Measurements from ENCODE around the gene PNMA8B.

Gene PNMA8B

GRCh38 chr19:46466536-46467196, 29.0 kb downstream of the PNMA8B start:
- H3K4me3 ChIP-seq (ENCODE audit: low read length): no peak overlapping the region
- no peak for DNase-seq (ENCODE audit: low read depth, low spot score)

GRCh38 chr19:46463516-46463915, 32.2 kb downstream of the PNMA8B start:
- DNase-seq (ENCODE audit: low read depth, low spot score): no peak
- H3K4me3 ChIP-seq (ENCODE audit: low read length): no peak overlapping the region

- no peak for DNase-seq (ENCODE audit: low read depth, low spot score)
- no peak overlapping the region for H3K4me3 ChIP-seq (ENCODE audit: low read length)
These were observed 34.1 kb downstream of the PNMA8B start for GRCh38 chr19:46461537-46461936.

GRCh38 chr19:46460981-46461380, 34.7 kb downstream of the PNMA8B start:
- no peak overlapping the region for H3K4me3 ChIP-seq (ENCODE audit: low read length)
- no peak for DNase-seq (ENCODE audit: low read depth, low spot score)

- no peak for DNase-seq (ENCODE audit: low read depth, low spot score)
- no peak overlapping the region for H3K4me3 ChIP-seq (ENCODE audit: low read length)
These were observed 35.6 kb downstream of the PNMA8B start for GRCh38 chr19:46460055-46460454.

GRCh38 chr19:46456930-46457329, 38.7 kb downstream of the PNMA8B start:
- H3K4me3 ChIP-seq (ENCODE audit: low read length): no peak overlapping the region
- DNase-seq (ENCODE audit: low read depth, low spot score): no peak

- no peak overlapping the region for H3K4me3 ChIP-seq (ENCODE audit: low read length)
- no peak for DNase-seq (ENCODE audit: low read depth, low spot score)
These were observed 41.4 kb downstream of the PNMA8B start for GRCh38 chr19:46454244-46454643.

GRCh38 chr19:46453661-46454060, 42.0 kb downstream of the PNMA8B start:
- H3K4me3 ChIP-seq (ENCODE audit: low read length): no peak overlapping the region
- no peak for DNase-seq (ENCODE audit: low read depth, low spot score)

- H3K4me3 ChIP-seq (ENCODE audit: low read length): no peak overlapping the region
- no peak for DNase-seq (ENCODE audit: low read depth, low spot score)
These were observed 43.5 kb downstream of the PNMA8B start for GRCh38 chr19:46452186-46452585.

GRCh38 chr19:46451352-46451751, 44.3 kb downstream of the PNMA8B start:
- DNase-seq (ENCODE audit: low read depth, low spot score): no peak
- no peak overlapping the region for H3K4me3 ChIP-seq (ENCODE audit: low read length)

- DNase-seq (ENCODE audit: low read depth, low spot score): no peak
- no peak overlapping the region for H3K4me3 ChIP-seq (ENCODE audit: low read length)
These were observed 44.9 kb downstream of the PNMA8B start for GRCh38 chr19:46450737-46451136.

GRCh38 chr19:46449228-46449627, 46.4 kb downstream of the PNMA8B start:
- no peak overlapping the region for H3K4me3 ChIP-seq (ENCODE audit: low read length)
- DNase-seq (ENCODE audit: low read depth, low spot score): no peak

- no peak overlapping the region for H3K4me3 ChIP-seq (ENCODE audit: low read length)
- DNase-seq (ENCODE audit: low read depth, low spot score): no peak
These were observed 47.1 kb downstream of the PNMA8B start for GRCh38 chr19:46448601-46449000.

GRCh38 chr19:46447824-46448223, 47.8 kb downstream of the PNMA8B start:
- no peak overlapping the region for H3K4me3 ChIP-seq (ENCODE audit: low read length)
- no peak for DNase-seq (ENCODE audit: low read depth, low spot score)

- H3K4me3 ChIP-seq (ENCODE audit: low read length): no peak overlapping the region
- DNase-seq (ENCODE audit: low read depth, low spot score): no peak
These were observed 48.7 kb downstream of the PNMA8B start for GRCh38 chr19:46447006-46447405.

GRCh38 chr19:46446021-46446420, 49.6 kb downstream of the PNMA8B start:
- DNase-seq (ENCODE audit: low read depth, low spot score): no peak
- H3K4me3 ChIP-seq (ENCODE audit: low read length): no peak overlapping the region

GRCh38 chr19:46442808-46443450, 52.7 kb downstream of the PNMA8B start:
- no peak for DNase-seq (ENCODE audit: low read depth, low spot score)
- no peak overlapping the region for H3K4me3 ChIP-seq (ENCODE audit: low read length)

- no peak overlapping the region for H3K4me3 ChIP-seq (ENCODE audit: low read length)
- no peak for DNase-seq (ENCODE audit: low read depth, low spot score)
These were observed 53.8 kb downstream of the PNMA8B start for GRCh38 chr19:46441866-46442265.

Measured in Jurkat, Clone E6-1 (cell line).